H9 (cell line): ENCODE results near the gene ARHGAP22. TPM values are rescaled to one million over a fixed set of nuclear protein-coding genes. Genes with fewer than 3 reads are reported as not detected.
A peak's percentile ranks its signal among the peaks of the same experiment; 100 is the strongest.

Experiments used
- DNase-seq: peaks from one replicate; pipeline ENCODE4 v3.0.0-alpha.2; 2017
- H2AFZ ChIP-seq: one replicate; pipeline ENCODE4 v1.6.1; 2013; ENCODE audit warnings: mild to moderate bottlenecking, low read length, control low read depth, moderate library complexity
- H2AK5ac ChIP-seq: 2 replicates; pipeline ENCODE4 v1.6.1; 2013; ENCODE audit warnings: low read length, control low read depth, mixed read lengths; ENCODE audit not compliant: insufficient read length
- H2BK120ac ChIP-seq: one replicate; pipeline ENCODE4 v1.6.1; 2013; ENCODE audit warnings: low read depth, mild to moderate bottlenecking, low read length, control low read depth, inconsistent platforms; ENCODE audit not compliant: poor library complexity, severe bottlenecking
- H2BK12ac ChIP-seq: 2 replicates; pipeline ENCODE4 v1.6.1; 2013; ENCODE audit warnings: low read length, control low read depth, mixed read lengths, low read depth; ENCODE audit not compliant: insufficient read length
- H2BK15ac ChIP-seq: 2 replicates; pipeline ENCODE4 v1.6.1; 2013; ENCODE audit warnings: low read depth, low read length, control low read depth
- H2BK20ac ChIP-seq: one replicate; pipeline ENCODE4 v1.6.1; 2013; ENCODE audit warnings: low read depth, mild to moderate bottlenecking, low read length, control low read depth, inconsistent platforms; ENCODE audit not compliant: poor library complexity, severe bottlenecking
- H2BK5ac ChIP-seq: 2 replicates; pipeline ENCODE4 v1.6.1; 2013; ENCODE audit warnings: low read length, control low read depth, mixed read lengths; ENCODE audit not compliant: insufficient read length
- H3K14ac ChIP-seq: 2 replicates; pipeline ENCODE4 v1.6.1; 2013; ENCODE audit warnings: low read length, control low read depth; ENCODE audit not compliant: insufficient read depth
- H3K18ac ChIP-seq: 2 replicates; pipeline ENCODE4 v1.6.1; 2013; ENCODE audit warnings: low read depth, mild to moderate bottlenecking, mixed read lengths, low read length, control low read depth; ENCODE audit not compliant: insufficient read length
- H3K23ac ChIP-seq: 2 replicates; pipeline ENCODE4 v1.6.1; 2013; ENCODE audit warnings: low read length, control low read depth, mixed read lengths, low read depth; ENCODE audit not compliant: insufficient read length
- H3K23me2 ChIP-seq: 2 replicates; pipeline ENCODE4 v1.6.1; 2013; ENCODE audit warnings: low read depth, mild to moderate bottlenecking, mixed read lengths, low read length, control low read depth; ENCODE audit not compliant: insufficient read length, poor library complexity, severe bottlenecking
- H3K27ac ChIP-seq: 2 replicates; pipeline ENCODE4 v1.5.1; 2013; ENCODE audit warnings: low read length, control low read depth, mixed read lengths, low read depth; ENCODE audit not compliant: insufficient read length
- H3K27me3 ChIP-seq: 2 replicates; pipeline ENCODE4 v1.6.1; 2013; ENCODE audit warnings: low read length, control low read depth, inconsistent platforms; ENCODE audit not compliant: insufficient read depth
- H3K4ac ChIP-seq: 2 replicates; pipeline ENCODE4 v1.6.1; 2013; ENCODE audit warnings: low read depth, mild to moderate bottlenecking, control low read depth, inconsistent platforms, low read length, moderate library complexity
- H3K4me1 ChIP-seq: 2 replicates; pipeline ENCODE4 v1.6.1; 2013; ENCODE audit warnings: low read length, control low read depth, inconsistent platforms; ENCODE audit not compliant: insufficient read depth
- H3K4me2 ChIP-seq: 2 replicates; pipeline ENCODE4 v1.6.1; 2013; ENCODE audit warnings: low read length, control low read depth, mixed read lengths; ENCODE audit not compliant: insufficient read length, insufficient read depth
- H3K56ac ChIP-seq: 2 replicates; pipeline ENCODE4 v1.6.1; 2013; ENCODE audit warnings: low read depth, mild to moderate bottlenecking, mixed read lengths, low read length, control low read depth; ENCODE audit not compliant: insufficient read length
- H3K79me1 ChIP-seq: 2 replicates; pipeline ENCODE4 v1.6.1; 2013; ENCODE audit warnings: low read depth, mild to moderate bottlenecking, moderate library complexity, low read length, control low read depth, inconsistent platforms; ENCODE audit not compliant: insufficient read depth, poor library complexity, severe bottlenecking
- H3K79me2 ChIP-seq: 2 replicates; pipeline ENCODE4 v1.6.1; 2013; ENCODE audit warnings: low read length, control low read depth, inconsistent platforms; ENCODE audit not compliant: insufficient read depth
- H3K9ac ChIP-seq: 2 replicates; pipeline ENCODE4 v1.6.1; 2013; ENCODE audit warnings: low read length, control low read depth, mixed read lengths; ENCODE audit not compliant: insufficient read length; ENCODE audit errors: extremely low read depth
- H3K9me3 ChIP-seq: one replicate; pipeline ENCODE4 v1.6.1; 2013; ENCODE audit warnings: low read depth, low read length, inconsistent platforms; ENCODE audit not compliant: control insufficient read depth
- H3T11ph ChIP-seq: one replicate; pipeline ENCODE4 v1.6.1; 2013; ENCODE audit warnings: mild to moderate bottlenecking, low read length, control low read depth, inconsistent platforms
- H4K20me1 ChIP-seq: one replicate; pipeline ENCODE4 v1.6.1; 2013; ENCODE audit not compliant: control insufficient read depth, insufficient read length, insufficient read depth
- H4K5ac ChIP-seq: 2 replicates; pipeline ENCODE4 v1.6.1; 2013; ENCODE audit warnings: low read depth, mild to moderate bottlenecking, mixed read lengths, low read length, control low read depth; ENCODE audit not compliant: insufficient read length
- H4K8ac ChIP-seq: replicated peaks from 2 replicates; pipeline ENCODE4 v1.6.1; 2013; ENCODE audit warnings: low read length, control low read depth, mixed read lengths, low read depth; ENCODE audit not compliant: insufficient read length
- H4K91ac ChIP-seq: 2 replicates; pipeline ENCODE4 v1.6.1; 2013; ENCODE audit warnings: low read depth, mild to moderate bottlenecking, moderate library complexity, mixed read lengths, low read length, control low read depth; ENCODE audit not compliant: insufficient read length
- H3K27ac Mint-ChIP-seq, 3 experiments: 2 replicates in 2 of 3; 3 replicates in 1 of 3; pipeline ENCODE4 v1.8.0; 2020 to 2021; ENCODE audit warnings: mixed read lengths in 3 of 3, mild to moderate bottlenecking in 1 of 3, moderate library complexity in 1 of 3
- H3K27me3 Mint-ChIP-seq: 2 replicates; pipeline ENCODE4 v1.8.0; 2021; ENCODE audit warnings: low read depth, mild to moderate bottlenecking, moderate library complexity, mixed read lengths
- H3K36me3 Mint-ChIP-seq, 3 experiments: 2 replicates in 2 of 3; 3 replicates in 1 of 3; pipeline ENCODE4 v1.8.0; 2020 to 2021; ENCODE audit warnings: low read depth in 3 of 3, mixed read lengths in 3 of 3; ENCODE audit not compliant: insufficient read depth in 1 of 3
- H3K4me1 Mint-ChIP-seq, 2 experiments: 2 replicates each; pipeline ENCODE4 v1.8.0; 2020; ENCODE audit warnings: mixed read lengths in 2 of 2
- H3K4me3 Mint-ChIP-seq, 2 experiments: 2 replicates in 1 of 2; 3 replicates in 1 of 2; pipeline ENCODE4 v1.8.0; 2020 to 2021; ENCODE audit warnings: mild to moderate bottlenecking in 2 of 2, mixed read lengths in 2 of 2, moderate library complexity in 1 of 2
- H3K9me3 Mint-ChIP-seq, 2 experiments: 2 replicates in 1 of 2; 3 replicates in 1 of 2; pipeline ENCODE4 v1.8.0; 2020; ENCODE audit warnings: mild to moderate bottlenecking in 2 of 2, mixed read lengths in 2 of 2, moderate library complexity in 1 of 2
- CTCF ChIP-seq: fragments of 200-600 bp; sonication (generic); conservative IDR thresholded peaks from 3 replicates; pipeline ENCODE4 v1.8.0; 2021; ENCODE audit warnings: antibody characterized with exemption, mild to moderate bottlenecking
- WGBS: extraction: QIAGEN DNeasy Blood & Tissue Kit; methylation state at CpG from one replicate; pipeline ENCODE4 v1.1.7; 2013; ENCODE audit warnings: missing lambda C conversion rate, low lambda C conversion rate, mixed read lengths; ENCODE audit not compliant: insufficient read length; ENCODE audit errors: extremely low coverage; 5-methylcytosine and 5-hydroxymethylcytosine counted together
- total RNA-seq: library from RNA; stranded (reverse); gene quantifications from 2 replicates; pipeline ENCODE4 v1.2.1, GENCODE V29; 2021

Gene ARHGAP22
- total RNA-seq, 1 experiment from 2014 or later, result 7.4 TPM

- WGBS, result no CpG with 5 or more reads among the region's 12 CpGs
- no peak overlapping the region for H3K27ac ChIP-seq
- no peak overlapping the region for H3K9ac ChIP-seq
- no peaks in the 10 kb centered on the region for H3K9me3 ChIP-seq
- no peak overlapping the region for H2AFZ ChIP-seq
- H2BK5ac ChIP-seq, result no peak overlapping the region
- H3K56ac ChIP-seq, result no peak overlapping the region
- Mint-ChIP-seq H3K9me3 (no peaks in the 10 kb centered on the region), H3K36me3 (no peaks in the 10 kb centered on the region; a peak in 1 of 7 replicates), H3K4me1 (peaks cover 8 to 16% of the 10 kb centered on the region in 2 experiments; a peak in 3 of 4 replicates), H3K4me3 (no peak overlapping the region), H3K27ac (peak overlapping the region in 2 of 3 experiments; percentile 21 to 50; a peak in 1 of 7 replicates), H3K27me3 (no peaks in the 10 kb centered on the region; the same call in 1 of the 2 replicates)
- no peak overlapping the region for H4K5ac ChIP-seq
- no peak for DNase-seq
- no peak for TF ChIP-seq CTCF
- H4K20me1 ChIP-seq, result no peaks in the 10 kb centered on the region
- H3K4me1 ChIP-seq, result no peaks in the 10 kb centered on the region
- no peak overlapping the region for H3K4me2 ChIP-seq
- no peak overlapping the region for H3K4ac ChIP-seq
- H2BK15ac ChIP-seq, result no peak overlapping the region
- H3K79me2 ChIP-seq, result no peaks in the 10 kb centered on the region
- no peak overlapping the region for H2BK12ac ChIP-seq
- no peak overlapping the region for H3K18ac ChIP-seq
- no peak overlapping the region for H4K91ac ChIP-seq
- H3K27me3 ChIP-seq, result no peaks in the 10 kb centered on the region; the same call in 1 of the 2 replicates
- H3K79me1 ChIP-seq, result no peaks in the 10 kb centered on the region
- no peak overlapping the region for H3K23ac ChIP-seq
- no peak overlapping the region for H2BK20ac ChIP-seq
- H3K23me2 ChIP-seq, result no peaks in the 10 kb centered on the region
- no peak overlapping the region; the same call in 1 of the 2 replicates for H3K14ac ChIP-seq
- H3T11ph ChIP-seq, result no peak overlapping the region
- no peak overlapping the region for H2BK120ac ChIP-seq
- H4K8ac ChIP-seq, result no peak overlapping the region
- H2AK5ac ChIP-seq, result no peak overlapping the region
Observed at GRCh38 chr10:48496831-48497779, 107.8 kb downstream of the ARHGAP22 start.
